Activated CD8-positive, alpha-beta T cell treated with anti-CD3 and anti-CD28 coated beads for 36 hours (primary cell): ENCODE results near the gene SLC16A5. TPM values are rescaled to one million over a fixed set of nuclear protein-coding genes. Genes with fewer than 3 reads are reported as not detected.

ENCODE experiments used
- ATAC-seq: fragments of 200-7000 bp; cut with Tn5 transposase; one replicate; pipeline ENCODE4 v1.10.0; 2021; ENCODE audit warnings: mild to moderate bottlenecking, moderate library complexity
- CTCF ChIA-PET: fragments of 350-600 bp; sonication (Branson Sonifier 250); formaldehyde crosslinking; loops from one replicate; lab custom pipeline; 2021; ENCODE audit warnings: antibody characterized with exemption; lab: Charles Lee
- POLR2A ChIA-PET: fragments of 350-600 bp; sonication (Branson Sonifier 250); formaldehyde crosslinking; loops from one replicate; lab custom pipeline; 2021; ENCODE audit warnings: antibody characterized with exemption; lab: Charles Lee
- DNase-seq: peaks from one replicate; pipeline ENCODE4 v3.0.0-alpha.2; 2020
- H3K27ac Mint-ChIP-seq: one replicate; pipeline ENCODE4 v1.8.0; 2021; ENCODE audit warnings: mild to moderate bottlenecking, mixed read lengths
- H3K27me3 Mint-ChIP-seq: one replicate; pipeline ENCODE4 v1.8.0; 2021; ENCODE audit warnings: mixed read lengths
- H3K36me3 Mint-ChIP-seq: one replicate; pipeline ENCODE4 v1.8.0; 2021; ENCODE audit warnings: low read depth, mixed read lengths
- H3K4me1 Mint-ChIP-seq: one replicate; pipeline ENCODE4 v1.8.0; 2021; ENCODE audit warnings: low read depth, mixed read lengths
- H3K4me3 Mint-ChIP-seq: one replicate; pipeline ENCODE4 v1.8.0; 2021; ENCODE audit warnings: mild to moderate bottlenecking, moderate library complexity, mixed read lengths
- H3K9me3 Mint-ChIP-seq: one replicate; pipeline ENCODE4 v1.8.0; 2021; ENCODE audit warnings: mixed read lengths
- intact Hi-C: fragments of 100-400 bp; cut with micrococcal nuclease; formaldehyde crosslinking; loops from one replicate; pipeline ENCODE4 v1.10.0; 2022
- total RNA-seq, 2 experiments: library from RNA; stranded (reverse); gene quantifications; one replicate each; pipeline ENCODE4 v1.2.3, GENCODE V29; 2021
- TF ChIP-seq, protein P1 (sequence below): fragments of 200-600 bp; IDR thresholded peaks from one replicate; pipeline ENCODE4 v1.8.0; 2022; ENCODE audit warnings: antibody characterized with exemption, mild to moderate bottlenecking

Gene SLC16A5
- total RNA-seq, 2 experiments from 2014 or later: 2.0 to 2.8 TPM

DNA sequence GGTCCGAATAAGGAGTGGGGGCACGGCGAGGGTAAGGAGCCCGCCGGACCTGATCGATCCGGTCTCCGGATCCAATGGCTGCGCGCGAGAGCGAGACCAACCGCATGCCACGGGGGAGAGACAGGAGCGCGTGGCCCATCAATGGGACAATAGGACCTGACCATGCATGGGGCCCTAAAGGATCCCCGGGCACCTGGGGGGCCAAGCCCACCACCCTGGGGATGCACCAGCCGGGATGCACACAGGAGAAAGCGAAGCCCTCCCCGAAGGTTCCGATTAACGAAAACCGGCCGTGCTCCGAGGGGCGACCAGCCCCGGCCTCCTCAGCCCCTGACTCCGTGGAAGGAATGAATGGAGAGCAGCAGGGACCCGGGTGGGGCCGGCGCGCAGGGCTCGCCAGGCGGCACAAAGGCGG, 66.0 kb downstream of the SLC16A5 start:
- intact Hi-C loops: loop anchor here (2.0 kb wide), 1 partner anchor 29 kb away; the partner anchor contains the start of gene SUMO2
- H3K36me3 Mint-ChIP-seq: peaks cover 16% of the 10 kb centered on the region

DNA sequence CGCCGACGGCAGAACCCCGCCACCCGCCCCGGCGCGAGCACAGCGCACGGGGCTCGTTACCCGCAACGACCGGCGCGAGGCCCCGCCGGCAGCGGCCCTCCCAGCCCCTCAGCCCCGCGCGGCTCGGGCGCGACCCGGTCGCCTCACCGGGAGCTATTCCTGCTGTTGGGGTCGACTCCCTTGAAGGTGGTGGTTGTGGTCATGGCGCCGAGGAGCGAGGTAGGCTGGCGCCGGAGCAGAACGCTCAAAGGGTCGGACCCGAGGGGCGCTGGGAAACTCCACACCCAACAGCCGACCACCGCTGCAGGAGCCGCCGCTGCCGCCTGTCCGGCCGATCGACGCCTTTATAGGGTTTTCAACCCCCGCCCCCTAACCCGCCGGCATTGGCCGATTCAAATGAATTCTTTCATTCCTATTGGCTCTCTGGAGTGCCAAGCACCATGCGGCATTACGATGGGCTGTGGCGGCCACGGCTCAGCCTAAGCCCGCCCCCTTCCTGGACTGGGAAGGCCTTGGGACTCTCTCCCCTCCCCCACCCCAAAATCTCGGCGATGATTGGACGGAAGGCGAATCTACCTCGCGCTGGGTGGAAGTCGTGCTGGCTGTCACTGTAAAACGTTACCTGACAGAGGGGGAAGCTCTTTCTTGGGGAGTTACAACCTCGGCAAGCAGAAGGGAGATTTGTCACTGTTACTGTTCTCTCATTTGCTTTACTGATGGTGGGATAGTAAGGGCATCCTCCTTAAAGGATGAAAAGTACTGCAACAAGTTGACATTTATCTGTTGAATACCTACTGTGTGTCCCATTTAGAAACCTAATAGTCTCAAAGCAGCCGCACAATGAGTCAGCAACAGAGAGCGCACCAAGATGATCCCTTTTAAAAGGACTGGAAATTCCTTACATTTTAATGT, 66.7 kb downstream of the SLC16A5 start, which contains the start of gene JPT1:
Gene JPT1, minus strand, starts transcription at position 318 of the 912 bp plus-strand sequence. Its CDS starts 115 bp downstream, at position 203.
- Mint-ChIP-seq H3K4me3 (peak within 1 kb of the TSS; percentile 94), H3K9me3 (no peaks in the 10 kb centered on the region), H3K36me3 (peaks cover 15% of the 10 kb centered on the region), H3K27ac (peak within 1 kb of the TSS; percentile 87), H3K27me3 (no peaks in the 10 kb centered on the region), H3K4me1 (peaks cover 34% of the 10 kb centered on the region)
- ChIA-PET CTCF (interaction anchor here (1.1 to 1.6 kb wide), 3 partner anchors 17 to 41 kb away, joined by 3 to 7 read pairs (median 6); no protein-coding TSS in a partner anchor), POLR2A (interaction anchor here (0.6 to 1.9 kb wide), 30 partner anchors 8 to 312 kb away, joined by 3 to 9 read pairs (median 4); partner anchors contain the start of genes GGA3, NT5C, NUP85 and SLC25A19)
- ATAC-seq: peak; percentile 98
- TF ChIP-seq, protein P1, sequence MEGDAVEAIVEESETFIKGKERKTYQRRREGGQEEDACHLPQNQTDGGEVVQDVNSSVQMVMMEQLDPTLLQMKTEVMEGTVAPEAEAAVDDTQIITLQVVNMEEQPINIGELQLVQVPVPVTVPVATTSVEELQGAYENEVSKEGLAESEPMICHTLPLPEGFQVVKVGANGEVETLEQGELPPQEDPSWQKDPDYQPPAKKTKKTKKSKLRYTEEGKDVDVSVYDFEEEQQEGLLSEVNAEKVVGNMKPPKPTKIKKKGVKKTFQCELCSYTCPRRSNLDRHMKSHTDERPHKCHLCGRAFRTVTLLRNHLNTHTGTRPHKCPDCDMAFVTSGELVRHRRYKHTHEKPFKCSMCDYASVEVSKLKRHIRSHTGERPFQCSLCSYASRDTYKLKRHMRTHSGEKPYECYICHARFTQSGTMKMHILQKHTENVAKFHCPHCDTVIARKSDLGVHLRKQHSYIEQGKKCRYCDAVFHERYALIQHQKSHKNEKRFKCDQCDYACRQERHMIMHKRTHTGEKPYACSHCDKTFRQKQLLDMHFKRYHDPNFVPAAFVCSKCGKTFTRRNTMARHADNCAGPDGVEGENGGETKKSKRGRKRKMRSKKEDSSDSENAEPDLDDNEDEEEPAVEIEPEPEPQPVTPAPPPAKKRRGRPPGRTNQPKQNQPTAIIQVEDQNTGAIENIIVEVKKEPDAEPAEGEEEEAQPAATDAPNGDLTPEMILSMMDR: no peak
- intact Hi-C loops: no loop called here
- peak; percentile 99 for DNase-seq

More for the DNA sequence above, 66.0 kb downstream of the SLC16A5 start:
- TF ChIP-seq, protein P1: no peak
- H3K9me3 Mint-ChIP-seq: no peaks in the 10 kb centered on the region
- POLR2A ChIA-PET: interaction anchor here (0.6 to 1.9 kb wide), 25 partner anchors 8 to 136 kb away, joined by 3 to 9 read pairs (median 5); partner anchors contain the start of genes GGA3, NT5C, NUP85 and SLC25A19
- H3K4me1 Mint-ChIP-seq: peaks cover 32% of the 10 kb centered on the region
- H3K27me3 Mint-ChIP-seq: no peaks in the 10 kb centered on the region
- H3K4me3 Mint-ChIP-seq: peak overlapping the region; percentile 94
- ATAC-seq (no peak), DNase-seq (peak; percentile 51)
- H3K27ac Mint-ChIP-seq: peak overlapping the region; percentile 87
- CTCF ChIA-PET: interaction anchor here (1.1 to 1.6 kb wide), 2 partner anchors 25 to 40 kb away, joined by 3 to 7 read pairs; no protein-coding TSS in a partner anchor

DNA sequence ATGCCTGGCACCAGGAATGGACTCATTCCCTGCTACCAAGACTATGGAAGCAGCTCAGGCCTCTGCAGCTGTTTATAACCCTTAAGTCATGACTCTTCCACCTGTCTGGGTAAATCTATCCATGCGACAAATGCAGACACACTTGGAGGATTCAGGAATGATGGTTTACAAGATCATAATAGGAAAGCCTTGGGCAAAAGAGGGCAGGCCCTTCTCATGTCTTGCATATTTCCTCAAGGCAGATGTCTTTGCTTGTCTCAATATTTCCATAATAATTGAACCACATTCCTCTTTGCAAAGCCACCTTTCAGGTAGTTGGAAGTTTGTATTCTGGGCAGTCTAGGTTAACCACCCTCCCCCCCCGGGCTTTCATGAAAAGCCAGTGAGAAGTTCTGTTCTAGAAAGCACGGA, 67.4 kb downstream of the SLC16A5 start:
- no peak for DNase-seq
- no peaks in the 10 kb centered on the region for H3K9me3 Mint-ChIP-seq

More for the DNA sequence above, 67.4 kb downstream of the SLC16A5 start:
- H3K4me3 Mint-ChIP-seq: peak overlapping the region; percentile 94
- H3K27ac Mint-ChIP-seq: peak overlapping the region; percentile 80
- POLR2A ChIA-PET: interaction anchor here (0.6 to 1.9 kb wide), 20 partner anchors 8 to 194 kb away, joined by 3 to 9 read pairs (median 5); partner anchors contain the start of genes GGA3, NT5C, NUP85 and SUMO2
- CTCF ChIA-PET: interaction anchor here (1.4 to 1.6 kb wide), 2 partner anchors 17 to 41 kb away, joined by 6 to 7 read pairs; no protein-coding TSS in a partner anchor
- peaks cover 34% of the 10 kb centered on the region for H3K4me1 Mint-ChIP-seq
- no peak for ATAC-seq
- H3K27me3 Mint-ChIP-seq: no peaks in the 10 kb centered on the region
- peaks cover 15% of the 10 kb centered on the region for H3K36me3 Mint-ChIP-seq
- TF ChIP-seq, protein P1: no peak
- intact Hi-C loops: no loop called here

Other genes with a start within 250 kb of the SLC16A5 start
- gene GRIN2C, start 228.1 kb upstream of the SLC16A5 start, total RNA-seq: not detected
- gene FDXR, start 215.0 kb upstream of the SLC16A5 start, total RNA-seq: 10 to 100 TPM; 20.0 to 24.3 TPM
- gene FADS6, start 194.3 kb upstream of the SLC16A5 start, total RNA-seq: not detected
- gene USH1G, start 164.7 kb upstream of the SLC16A5 start, total RNA-seq: not detected
- not detected for gene OTOP2, start 163.7 kb upstream of the SLC16A5 start, total RNA-seq
- gene OTOP3, start 152.1 kb upstream of the SLC16A5 start, total RNA-seq: not detected
- gene HID1, start 115.2 kb upstream of the SLC16A5 start, total RNA-seq: 1 to 10 TPM; 1.4 to 1.7 TPM
- gene CDR2L, start 100.3 kb upstream of the SLC16A5 start, total RNA-seq: under 1 TPM; 0.59 to 0.94 TPM
- gene MRPL58, start 75.3 kb upstream of the SLC16A5 start, total RNA-seq: 10 to 100 TPM; 53.6 to 62.4 TPM
- gene ATP5PD, start 41.0 kb upstream of the SLC16A5 start, total RNA-seq: 100 to 1,000 TPM; 177 to 183 TPM
- 10 to 100 TPM; 10.5 to 11.4 TPM for gene KCTD2, start 40.7 kb upstream of the SLC16A5 start, total RNA-seq
- gene ARMC7, start 22.0 kb downstream of the SLC16A5 start, total RNA-seq: 1 to 10 TPM; 5.4 TPM
- 10 to 100 TPM; 66.1 to 68.1 TPM for gene NT5C, start 43.8 kb downstream of the SLC16A5 start, total RNA-seq
- gene JPT1, start 66.6 kb downstream of the SLC16A5 start, total RNA-seq: 100 to 1,000 TPM; 203 to 208 TPM
- gene SUMO2, start 95.0 kb downstream of the SLC16A5 start, total RNA-seq: 100 to 1,000 TPM; 506 to 525 TPM
- gene NUP85, start 117.7 kb downstream of the SLC16A5 start, total RNA-seq: 100 to 1,000 TPM; 108 to 116 TPM
- 10 to 100 TPM; 65.5 to 65.8 TPM for gene GGA3, start 173.7 kb downstream of the SLC16A5 start, total RNA-seq
- gene MRPS7, start 173.9 kb downstream of the SLC16A5 start, total RNA-seq: 10 to 100 TPM; 76.3 to 80.0 TPM
- 10 to 100 TPM; 42.4 to 43.8 TPM for gene MIF4GD, start 183.3 kb downstream of the SLC16A5 start, total RNA-seq
- 10 to 100 TPM; 55.1 to 55.2 TPM for gene SLC25A19, start 201.5 kb downstream of the SLC16A5 start, total RNA-seq